ENCODE measurements around the gene POLDIP2. TPM values are rescaled to one million over a fixed set of nuclear protein-coding genes. Genes with fewer than 3 reads are reported as not detected.

The POLDIP2 gene
- 66.0 and 68.6 TPM in 2 replicates for total RNA-seq
- long read RNA-seq, transcript POLDIP2-201 (11 exons, 2,121 nt) = major isoform, 63 of 80 reads
- long read RNA-seq, partial matches to known transcripts = 9 of 80 reads
- long read RNA-seq, other reads (novel, unspliced or antisense) = 8 of 80 reads

- no peaks in the 10 kb centered on the region for H3K9me3 Mint-ChIP-seq (ENCODE audit: low read depth)
- H3K36me3 Mint-ChIP-seq (ENCODE audit: insufficient read depth) = peaks cover 17% of the 10 kb centered on the region
Observed at GRCh38 chr17:28357061-28357900, at the start of gene POLDIP2. Gene POLDIP2, minus strand, starts transcription at chr17:28357527. Its CDS starts 79 bp downstream, at chr17:28357448.

GRCh38 chr17:28406473-28406814, 49.1 kb upstream of the POLDIP2 start:
- peaks cover 8% of the 10 kb centered on the region for H3K27me3 Mint-ChIP-seq
- peaks cover 1% of the 10 kb centered on the region for H3K36me3 Mint-ChIP-seq (ENCODE audit: insufficient read depth)
- H3K4me3 Mint-ChIP-seq (ENCODE audit: low read depth) = peak overlapping the region; percentile 78
- H3K4me1 Mint-ChIP-seq (ENCODE audit: low read depth) = peaks cover 18% of the 10 kb centered on the region
- no peak for TF ChIP-seq CTCF (IDR thresholded peaks at IDR 0.05; ENCODE audit: unreplicated experiment)
- peak overlapping the region; percentile 87 for H3K27ac Mint-ChIP-seq
- no peaks in the 10 kb centered on the region for H3K9me3 Mint-ChIP-seq (ENCODE audit: low read depth)
- DNase-seq (ENCODE audit: low spot score, unreplicated experiment) = no peak

More at GRCh38 chr17:28357061-28357900, at the start of gene POLDIP2:
- peak; percentile 15 for TF ChIP-seq CTCF (IDR thresholded peaks at IDR 0.05; ENCODE audit: unreplicated experiment)
- peaks cover 18% of the 10 kb centered on the region for H3K4me1 Mint-ChIP-seq (ENCODE audit: low read depth)
- DNase-seq (ENCODE audit: low spot score, unreplicated experiment) = peak; percentile 88
- H3K4me3 Mint-ChIP-seq (ENCODE audit: low read depth) = peak within 1 kb of the TSS; percentile 87
- no peaks in the 10 kb centered on the region for H3K27me3 Mint-ChIP-seq
- peak within 1 kb of the TSS; percentile 95 for H3K27ac Mint-ChIP-seq

GRCh38 chr17:28405632-28406472, 48.5 kb upstream of the POLDIP2 start, which contains the start of gene SLC46A1:
Gene SLC46A1, minus strand, starts transcription at chr17:28406212. Its CDS starts 98 bp downstream, at chr17:28406114.
- Mint-ChIP-seq H3K4me1 (ENCODE audit: low read depth) (peaks cover 18% of the 10 kb centered on the region), H3K27ac (peak within 1 kb of the TSS; percentile 94)

DNA sequence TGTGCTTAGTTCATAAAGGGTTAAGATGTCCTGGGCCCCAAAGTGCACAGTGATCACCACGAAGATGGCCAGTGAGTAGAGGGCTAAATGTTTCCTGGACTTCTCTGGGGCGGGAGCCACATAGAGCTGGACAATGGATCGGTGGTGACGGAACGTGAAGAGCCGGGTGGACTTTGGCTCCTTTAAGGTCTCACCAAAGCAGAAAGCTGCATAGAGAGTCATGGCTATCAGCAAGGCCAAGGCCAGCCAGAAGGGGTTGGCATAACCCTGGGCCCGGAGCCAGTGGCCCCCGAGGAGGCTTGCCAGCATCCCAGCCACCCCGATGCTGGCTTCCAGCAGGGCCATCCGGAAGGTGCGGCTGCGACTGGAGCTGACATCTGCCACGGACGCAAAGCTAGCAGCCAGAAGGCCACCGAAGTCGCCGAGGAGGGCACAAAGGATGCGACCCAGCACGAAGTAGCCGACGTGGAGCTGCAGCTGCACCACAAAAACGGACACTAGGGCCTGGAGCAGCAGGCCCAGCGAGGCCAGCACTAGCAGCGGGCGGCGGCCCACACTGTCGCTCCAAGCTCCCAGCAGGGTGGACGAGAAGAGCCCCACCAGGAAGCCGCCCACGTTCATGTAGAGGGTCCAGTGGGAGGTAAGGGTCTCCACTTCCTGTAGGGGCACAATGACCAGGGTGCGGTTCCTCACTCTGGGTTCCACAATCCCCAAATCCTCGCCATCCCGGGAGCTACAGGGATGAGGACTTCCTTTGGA, 47.7 kb upstream of the POLDIP2 start:
- H3K27ac Mint-ChIP-seq = peak overlapping the region; percentile 94
- peak overlapping the region; percentile 80 for H3K4me3 Mint-ChIP-seq (ENCODE audit: low read depth)
- H3K4me1 Mint-ChIP-seq (ENCODE audit: low read depth) = peaks cover 18% of the 10 kb centered on the region
- no peak for DNase-seq (ENCODE audit: low spot score, unreplicated experiment)
- H3K27me3 Mint-ChIP-seq = no peaks in the 10 kb centered on the region
- TF ChIP-seq CTCF (IDR thresholded peaks at IDR 0.05; ENCODE audit: unreplicated experiment) = peak; percentile 4
- H3K36me3 Mint-ChIP-seq (ENCODE audit: insufficient read depth) = peaks cover 4% of the 10 kb centered on the region
- no peaks in the 10 kb centered on the region for H3K9me3 Mint-ChIP-seq (ENCODE audit: low read depth)

More at GRCh38 chr17:28405632-28406472, 48.5 kb upstream of the POLDIP2 start, which contains the start of gene SLC46A1:
- Mint-ChIP-seq H3K36me3 (ENCODE audit: insufficient read depth) (peaks cover 4% of the 10 kb centered on the region), H3K4me3 (ENCODE audit: low read depth) (peak within 1 kb of the TSS; percentile 80), H3K9me3 (ENCODE audit: low read depth) (no peaks in the 10 kb centered on the region), H3K27me3 (peaks cover 2% of the 10 kb centered on the region)
- TF ChIP-seq CTCF (IDR thresholded peaks at IDR 0.05; ENCODE audit: unreplicated experiment) = no peak
- DNase-seq (ENCODE audit: low spot score, unreplicated experiment) = peak; percentile 65

All from progenitor cell of endocrine pancreas (in vitro differentiated cells).